ENCODE measurements around the gene TREH.
A peak's percentile ranks its signal among the peaks of the same experiment; 100 is the strongest.
"Not testable (repeated sequence)": the region's sequence is repeated elsewhere in the genome, so short reads cannot be mapped to it uniquely, and the experiment has no call there.

Gene TREH

GRCh38 chr11:118612378-118612777, 67.1 kb downstream of the TREH start:
- Histone ChIP-seq H3K9ac (ENCODE audit: low read length) (no peak overlapping the region), H3K27me3 (ENCODE audit: control insufficient read depth, insufficient read depth, low read length) (peaks cover 47% of the 10 kb centered on the region), H3K9me3 (ENCODE audit: control insufficient read depth, low read depth, low read length) (no peaks in the 10 kb centered on the region), H3K4me3 (ENCODE audit: low read length) (no peak overlapping the region), H3K27ac (ENCODE audit: low read length) (no peak overlapping the region), H3K4me1 (ENCODE audit: control insufficient read depth, low read depth, low read length) (peaks cover 44% of the 10 kb centered on the region), H3K36me3 (ENCODE audit: control insufficient read depth, low read depth, low read length) (no peaks in the 10 kb centered on the region)

GRCh38 chr11:118611433-118611795, 68.0 kb downstream of the TREH start:
- Histone ChIP-seq H3K4me1 (ENCODE audit: control insufficient read depth, low read depth, low read length) (peaks cover 43% of the 10 kb centered on the region), H3K27me3 (ENCODE audit: control insufficient read depth, insufficient read depth, low read length) (peaks cover 55% of the 10 kb centered on the region)
- not testable (repeated sequence) for H3K9me3 ChIP-seq (ENCODE audit: control insufficient read depth, low read depth, low read length); H3K9ac ChIP-seq (ENCODE audit: low read length); H3K4me3 ChIP-seq (ENCODE audit: low read length); H3K27ac ChIP-seq (ENCODE audit: low read length); H3K36me3 ChIP-seq (ENCODE audit: control insufficient read depth, low read depth, low read length)

- Histone ChIP-seq H3K4me3 (ENCODE audit: low read length) (peak overlapping the region; percentile 49), H3K9ac (ENCODE audit: low read length) (no peak overlapping the region), H3K27ac (ENCODE audit: low read length) (no peak overlapping the region)
Measured at GRCh38 chr11:118610773-118611432, 68.5 kb downstream of the TREH start.

GRCh38 chr11:118610225-118610772, 69.2 kb downstream of the TREH start:
- Histone ChIP-seq H3K4me1 (ENCODE audit: control insufficient read depth, low read depth, low read length) (peaks cover 41% of the 10 kb centered on the region), H3K4me3 (ENCODE audit: low read length) (peak overlapping the region; percentile 49), H3K27me3 (ENCODE audit: control insufficient read depth, insufficient read depth, low read length) (peaks cover 67% of the 10 kb centered on the region), H3K9ac (ENCODE audit: low read length) (no peak overlapping the region), H3K9me3 (ENCODE audit: control insufficient read depth, low read depth, low read length) (no peaks in the 10 kb centered on the region), H3K36me3 (ENCODE audit: control insufficient read depth, low read depth, low read length) (no peaks in the 10 kb centered on the region), H3K27ac (ENCODE audit: low read length) (no peak overlapping the region)

More at GRCh38 chr11:118610773-118611432, 68.5 kb downstream of the TREH start:
- Histone ChIP-seq H3K36me3 (ENCODE audit: control insufficient read depth, low read depth, low read length) (no peaks in the 10 kb centered on the region), H3K27me3 (ENCODE audit: control insufficient read depth, insufficient read depth, low read length) (peaks cover 61% of the 10 kb centered on the region), H3K4me1 (ENCODE audit: control insufficient read depth, low read depth, low read length) (peaks cover 43% of the 10 kb centered on the region), H3K9me3 (ENCODE audit: control insufficient read depth, low read depth, low read length) (no peaks in the 10 kb centered on the region)

- Histone ChIP-seq H3K36me3 (ENCODE audit: control insufficient read depth, low read depth, low read length) (no peaks in the 10 kb centered on the region), H3K27ac (ENCODE audit: low read length) (no peak overlapping the region), H3K9me3 (ENCODE audit: control insufficient read depth, low read depth, low read length) (no peaks in the 10 kb centered on the region), H3K4me3 (ENCODE audit: low read length) (peak overlapping the region; percentile 49), H3K27me3 (ENCODE audit: control insufficient read depth, insufficient read depth, low read length) (peaks cover 74% of the 10 kb centered on the region), H3K9ac (ENCODE audit: low read length) (no peak overlapping the region), H3K4me1 (ENCODE audit: control insufficient read depth, low read depth, low read length) (peaks cover 41% of the 10 kb centered on the region)
Measured at GRCh38 chr11:118609380-118610224, 69.8 kb downstream of the TREH start.

- Histone ChIP-seq H3K27me3 (ENCODE audit: control insufficient read depth, insufficient read depth, low read length) (peaks cover 81% of the 10 kb centered on the region), H3K4me1 (ENCODE audit: control insufficient read depth, low read depth, low read length) (peaks cover 31% of the 10 kb centered on the region), H3K9ac (ENCODE audit: low read length) (no peak overlapping the region), H3K9me3 (ENCODE audit: control insufficient read depth, low read depth, low read length) (no peaks in the 10 kb centered on the region), H3K36me3 (ENCODE audit: control insufficient read depth, low read depth, low read length) (no peaks in the 10 kb centered on the region), H3K4me3 (ENCODE audit: low read length) (peak overlapping the region; percentile 47), H3K27ac (ENCODE audit: low read length) (no peak overlapping the region)
Measured at GRCh38 chr11:118608360-118609227, 70.9 kb downstream of the TREH start.

GRCh38 chr11:118607401-118608359, 71.8 kb downstream of the TREH start, which contains the start of gene PHLDB1:
Gene PHLDB1 (plus strand): TSS chr11:118607615. CDS start chr11:118613837, 6,222 bp downstream.
- peaks cover under 1% of the 10 kb centered on the region for H3K36me3 ChIP-seq (ENCODE audit: control insufficient read depth, low read depth, low read length)
- no peak within 1 kb of the TSS for H3K27ac ChIP-seq (ENCODE audit: low read length)
- no peaks in the 10 kb centered on the region for H3K9me3 ChIP-seq (ENCODE audit: control insufficient read depth, low read depth, low read length)
- peaks cover 22% of the 10 kb centered on the region for H3K4me1 ChIP-seq (ENCODE audit: control insufficient read depth, low read depth, low read length)
- no peak within 1 kb of the TSS for H3K9ac ChIP-seq (ENCODE audit: low read length)
- H3K4me3 ChIP-seq (ENCODE audit: low read length): peak within 1 kb of the TSS; percentile 47
- H3K27me3 ChIP-seq (ENCODE audit: control insufficient read depth, insufficient read depth, low read length): peaks cover 81% of the 10 kb centered on the region
